HepG2 (cell line): ENCODE results near the gene CFD. TPM values are rescaled to one million over a fixed set of nuclear protein-coding genes. Genes with fewer than 3 reads are reported as not detected.

Source experiments
- ATAC-seq: fragments of 200-7000 bp; cut with Tn5 transposase; 3 replicates; pipeline ENCODE4 v1.9.1; 2020; ENCODE audit warnings: mild to moderate bottlenecking, moderate library complexity
- BruUV-seq: library from RNA; stranded (reverse); fragments of 400-500 nt; replicated peaks from 2 replicates; lab custom pipeline; 2021; lab: Mats Ljungman, UMichigan
- CTCF ChIA-PET: fragments of 300-600 bp; formaldehyde crosslinking; extraction: SDS; loops from one replicate; lab custom pipeline; 2021; ENCODE audit warnings: low total read pairs, inconsistent platforms, low intra/inter-chr PET ratio; lab: Yijun Ruan, JAX
- POLR2A ChIA-PET: fragments of 350-600 bp; sonication (Branson Sonifier 250); formaldehyde crosslinking; loops from one replicate; lab custom pipeline; 2020; ENCODE audit warnings: antibody characterized with exemption, inconsistent platforms; lab: Yijun Ruan, JAX
- DNase-seq: peaks from one replicate; pipeline ENCODE4 v3.0.0-alpha.2; 2015; ENCODE audit warnings: low spot score
- FAIRE-seq: peaks from 3 replicates; lab custom pipeline; 2011; peaks lifted over from hg19 to GRCh38; lab: Jason Lieb, UNC
- H2AFZ ChIP-seq: one replicate; pipeline ENCODE4 v1.6.1; 2011; ENCODE audit warnings: low read length, inconsistent platforms
- H3K27ac ChIP-seq: fragments of 300-600 bp; 3 replicates; pipeline ENCODE4 v1.8.0; 2011; ENCODE audit warnings: mixed run types, mild to moderate bottlenecking, mixed read lengths, low read length, inconsistent platforms; ENCODE audit not compliant: insufficient read depth; ENCODE audit errors: extremely low read length
- H3K27me3 ChIP-seq, 2 experiments: fragments of 200-600 bp in 1 of 2; 2 replicates in 1 of 2; 3 replicates in 1 of 2; pipeline versions ENCODE4 v1.6.0 to v1.8.0; 2011; ENCODE audit warnings: low read length in 2 of 2, mild to moderate bottlenecking in 2 of 2, moderate library complexity in 2 of 2, inconsistent platforms in 1 of 2; ENCODE audit not compliant: insufficient read depth in 2 of 2, control insufficient read depth in 1 of 2
- H3K36me3 ChIP-seq, 2 experiments: fragments of 200-600 bp in 1 of 2; replicated peaks in 1 of 2; 2 replicates in 1 of 2; 3 replicates in 1 of 2; pipeline versions ENCODE4 v1.5.1 to v1.8.0; 2011; ENCODE audit warnings: low read length in 2 of 2, inconsistent platforms in 1 of 2; ENCODE audit not compliant: insufficient read depth in 2 of 2, control insufficient read depth in 1 of 2
- H3K4me1 ChIP-seq: 2 replicates; pipeline ENCODE4 v1.5.1; 2012; ENCODE audit warnings: low read length, inconsistent platforms; ENCODE audit not compliant: insufficient read depth
- H3K4me2 ChIP-seq: 2 replicates; pipeline ENCODE4 v1.6.0; 2011; ENCODE audit warnings: low read depth, low read length, inconsistent platforms
- H3K4me3 ChIP-seq, 3 experiments: fragments of 200-600 bp in 1 of 3; sonication (generic), shearing (Covaris generic) in 1 of 3; replicated peaks in 1 of 3; 2 replicates each; pipeline ENCODE4 v1.5.1; 2011 to 2016; ENCODE audit warnings: low read length in 3 of 3, inconsistent platforms in 2 of 3, low read depth in 2 of 3, mild to moderate bottlenecking in 2 of 3, control low read depth in 1 of 3, mixed read lengths in 1 of 3; ENCODE audit not compliant: insufficient read depth in 1 of 3
- H3K79me2 ChIP-seq: one replicate; pipeline ENCODE4 v1.6.1; 2011; ENCODE audit warnings: low read length, inconsistent platforms; ENCODE audit not compliant: insufficient read depth
- H3K9ac ChIP-seq: 2 replicates; pipeline ENCODE4 v1.6.0; 2011; ENCODE audit warnings: mild to moderate bottlenecking, low read depth, low read length, inconsistent platforms; ENCODE audit not compliant: insufficient read depth
- H3K9me3 ChIP-seq: 2 replicates; pipeline ENCODE4 v1.5.1; 2012; ENCODE audit warnings: mild to moderate bottlenecking, low read length
- H4K20me1 ChIP-seq: 2 replicates; pipeline ENCODE4 v1.6.0; 2011; ENCODE audit warnings: inconsistent platforms, mild to moderate bottlenecking, low read length, moderate library complexity; ENCODE audit not compliant: insufficient read depth
- AGO2 ChIP-seq: fragments of 200-400 bp; formaldehyde crosslinking; optimal IDR thresholded peaks from 2 replicates; pipeline ENCODE3; 2017; ENCODE audit warnings: mild to moderate bottlenecking, low read depth, low read length, moderate library complexity
- CAMTA2 ChIP-seq: sonication (generic); formaldehyde crosslinking; IDR thresholded peaks from 2 replicates; pipeline ENCODE4 v1.4.0; 2020; ENCODE audit warnings: mild to moderate bottlenecking, missing genetic modification reagents, borderline replicate concordance
- ELF4 ChIP-seq: sonication (generic); formaldehyde crosslinking; IDR thresholded peaks from 2 replicates; pipeline ENCODE4 v1.5.0; 2020; ENCODE audit warnings: missing genetic modification reagents, mild to moderate bottlenecking, moderate library complexity, borderline replicate concordance
- MEIS1 ChIP-seq: sonication (generic); formaldehyde crosslinking; IDR thresholded peaks from 2 replicates; pipeline ENCODE4 v1.9.0; 2021; ENCODE audit warnings: mild to moderate bottlenecking, missing genetic modification reagents, moderate library complexity, borderline replicate concordance
- MXI1 ChIP-seq: IDR thresholded peaks from 3 replicates; pipeline ENCODE4 v1.6.1; 2012; ENCODE audit warnings: low read depth, low read length, inconsistent platforms, borderline replicate concordance
- RBFOX2 ChIP-seq: fragments of 200-400 bp; formaldehyde crosslinking; IDR thresholded peaks from 2 replicates; pipeline ENCODE4 v1.6.1; 2017; ENCODE audit warnings: low read depth, mild to moderate bottlenecking, low read length
- RFX1 ChIP-seq: fragments of 450-650 bp; IDR thresholded peaks from 2 replicates; pipeline ENCODE4 v1.6.1; 2017
- RFX3 ChIP-seq: IDR thresholded peaks from 2 replicates; pipeline ENCODE4 v1.6.1; 2016; ENCODE audit warnings: missing biosample characterization, missing genetic modification reagents
- SAP130 ChIP-seq: IDR thresholded peaks from 2 replicates; pipeline ENCODE4 v1.6.1; 2016; ENCODE audit warnings: low read depth
- TFAP4 ChIP-seq: sonication (generic); IDR thresholded peaks from 2 replicates; pipeline ENCODE4 v1.6.1; 2016; ENCODE audit warnings: low read depth, borderline replicate concordance
- U2AF1 ChIP-seq: fragments of 200-400 bp; formaldehyde crosslinking; optimal IDR thresholded peaks from 2 replicates; pipeline ENCODE3; 2017; ENCODE audit warnings: mild to moderate bottlenecking, low read depth, low read length
- ZBTB38 ChIP-seq: sonication (generic); formaldehyde crosslinking; IDR thresholded peaks from 2 replicates; pipeline ENCODE4 v1.5.1; 2020; ENCODE audit warnings: mild to moderate bottlenecking, missing genetic modification reagents
- ZNF678 ChIP-seq: sonication (generic); formaldehyde crosslinking; IDR thresholded peaks from 2 replicates; pipeline ENCODE4 v1.4.0; 2020; ENCODE audit warnings: mild to moderate bottlenecking, missing genetic modification reagents
- ZNF83 ChIP-seq: sonication (generic); formaldehyde crosslinking; IDR thresholded peaks from 2 replicates; pipeline ENCODE4 v1.4.0; 2020; ENCODE audit warnings: missing genetic modification reagents, mild to moderate bottlenecking, borderline replicate concordance
- WGBS: methylation state at CpG from one replicate; pipeline ENCODE4 v1.1.6; 2017; ENCODE audit warnings: low lambda C conversion rate; 5-methylcytosine and 5-hydroxymethylcytosine counted together
- in situ Hi-C: cut with HindIII; loops from 2 replicates; pipeline ENCODE4 v1.10.0; 2017; ENCODE audit warnings: low pct_unique_long_range_greater_than_20kb; ENCODE audit not compliant: extremely low pct_ligation_motif_present
- intact Hi-C: fragments of 100-400 bp; cut with micrococcal nuclease; formaldehyde crosslinking; loops from one replicate; pipeline ENCODE4 v1.10.0; 2022; ENCODE audit not compliant: unreplicated experiment
- polyA plus RNA-seq, 8 experiments: library from polyadenylated mRNA; depleted of rRNA in 3 of 8; stranded (reverse) in 7 of 8; unstranded in 1 of 8; fragments of >200 nt; fragmentation: Illumina TruSeq in 4 of 8; extraction: Trizol in 4 of 8; gene quantifications; 2 replicates each; pipeline versions ENCODE4 v1.2.1 to v1.2.3, GENCODE V29; 2011 to 2016; ENCODE audit warnings: low read depth in 4 of 8, missing spikeins in 1 of 8, mixed read lengths in 1 of 8; ENCODE audit not compliant: insufficient read depth in 1 of 8
- total RNA-seq, 5 experiments: library from RNA; depleted of rRNA; stranded (reverse); fragments of >200 nt; fragmentation: Illumina TruSeq; extraction: Trizol; gene quantifications; 2 replicates each; pipeline ENCODE4 v1.2.3, GENCODE V29; 2016; ENCODE audit warnings: low read depth in 1 of 5

CFD gene
- total and polyA plus RNA-seq, 2 of the 13 experiments (the other 11 are each of a cell fraction or from before 2014, with no cell fraction given) = 2.3 to 4.6 TPM

GRCh38 chr19:885536-886224 is 26.2 kb downstream of the CFD start:
- no peak overlapping the region for H3K4me2 ChIP-seq
- WGBS = 98% methylated on average over 47 of the region's 64 CpGs

GRCh38 chr19:887072-887471 is 27.6 kb downstream of the CFD start:
- FAIRE-seq = no peak
- BruUV-seq = no TSS peak
- 86% methylated on average over 16 of the region's 16 CpGs for WGBS

More at GRCh38 chr19:885536-886224, 26.2 kb downstream of the CFD start:
- no peak for DNase-seq
- no peak for ATAC-seq
- Histone ChIP-seq H3K36me3 (peaks cover 24 to 42% of the 10 kb centered on the region in 2 experiments; a peak in 4 of 5 replicates), H3K4me1 (peaks cover 9% of the 10 kb centered on the region), H3K9me3 (no peaks in the 10 kb centered on the region), H3K9ac (no peak overlapping the region), H3K4me3 (no peak overlapping the region), H4K20me1 (no peaks in the 10 kb centered on the region; the same call in 1 of the 2 replicates), H3K27me3 (no peaks in the 10 kb centered on the region), H3K79me2 (no peaks in the 10 kb centered on the region), H3K27ac (no peak overlapping the region), H2AFZ (no peak overlapping the region)
- in situ Hi-C loops = no loop called here
- no peak for FAIRE-seq
- TF ChIP-seq ELF4 (CRISPR knock-in tag) (no peak), AGO2 (peak; percentile 78), RBFOX2 (peak; percentile 68), ZBTB38 (CRISPR knock-in tag) (0 out of 2 replicates have a peak, but pooled peaks have one; percentile 16), MEIS1 (CRISPR knock-in tag) (no peak)
- ChIA-PET CTCF (no interaction called here), POLR2A (no interaction called here)
- BruUV-seq = no TSS peak
- intact Hi-C loops = no loop called here

More at GRCh38 chr19:887072-887471, 27.6 kb downstream of the CFD start:
- Histone ChIP-seq H3K9me3 (no peaks in the 10 kb centered on the region), H3K4me3 (no peak overlapping the region), H4K20me1 (no peaks in the 10 kb centered on the region; the same call in 1 of the 2 replicates), H3K27ac (no peak overlapping the region), H3K27me3 (no peaks in the 10 kb centered on the region), H3K36me3 (peaks cover 17 to 33% of the 10 kb centered on the region in 2 experiments; a peak in 4 of 5 replicates), H3K4me2 (no peak overlapping the region), H3K79me2 (peaks cover 5% of the 10 kb centered on the region), H2AFZ (no peak overlapping the region), H3K9ac (no peak overlapping the region), H3K4me1 (peaks cover 9% of the 10 kb centered on the region)
- ATAC-seq (peak; percentile 38; the same call in 1 of the 3 replicates), DNase-seq (peak; percentile 38)
- intact Hi-C loops (no loop called here), in situ Hi-C loops (no loop called here)
- no peak for TF ChIP-seq ZNF678 (CRISPR knock-in tag)
- peak; percentile 79 for TF ChIP-seq RFX3 (CRISPR knock-in tag)
- no peak for TF ChIP-seq CAMTA2 (CRISPR knock-in tag)
- TF ChIP-seq U2AF1 = no peak
- peak; percentile 75 for TF ChIP-seq RFX1
- 0 out of 2 replicates have a peak, but pooled peaks have one; percentile 12 for TF ChIP-seq SAP130
- TF ChIP-seq MXI1 = peak; percentile 74; the same call in 1 of the 3 replicates
- TF ChIP-seq TFAP4 = peak; percentile 16; the same call in 1 of the 2 replicates
- TF ChIP-seq ZNF83 = no peak
- POLR2A ChIA-PET = no interaction called here
- CTCF ChIA-PET = no interaction called here
